PC-3 (cell line): Measurements from ENCODE around the gene SEC23IP. TPM values are rescaled to one million over a fixed set of nuclear protein-coding genes. Genes with fewer than 3 reads are reported as not detected.
"Not testable (repeated sequence)": the region's sequence is repeated elsewhere in the genome, so short reads cannot be mapped to it uniquely, and the experiment has no call there.

Source experiments
- ATAC-seq: fragments of 200-7000 bp; cut with Tn5 transposase; 2 replicates; pipeline ENCODE4 v1.9.1; 2020; ENCODE audit warnings: mild to moderate bottlenecking, moderate library complexity
- BruUV-seq: library from RNA; stranded (reverse); fragments of 400-500 nt; replicated peaks from 2 replicates; lab custom pipeline; 2021; lab: Mats Ljungman, UMichigan
- CTCF ChIA-PET: fragments of 300-600 bp; sonication (Branson Sonifier 250); formaldehyde crosslinking; loops from one replicate; lab custom pipeline; 2022; ENCODE audit warnings: antibody characterized with exemption; lab: Charles Lee
- POLR2A ChIA-PET: fragments of 300-600 bp; sonication (Branson Sonifier 250); formaldehyde crosslinking; loops from one replicate; lab custom pipeline; 2022; ENCODE audit warnings: antibody characterized with exemption; ENCODE audit not compliant: unreplicated experiment; lab: Charles Lee
- DNase-seq: peaks from one replicate; pipeline ENCODE4 v3.0.0-alpha.2; 2015
- H2AFZ ChIP-seq: fragments of 300-600 bp; sonication (generic); 2 replicates; pipeline ENCODE4 v1.6.0; 2016; ENCODE audit warnings: antibody characterized with exemption, low read length
- H3F3A ChIP-seq: fragments of 300-600 bp; sonication (generic); one replicate; pipeline ENCODE4 v1.6.0; 2017; ENCODE audit warnings: antibody characterized with exemption, low read length, control low read depth, mild to moderate bottlenecking; ENCODE audit not compliant: unreplicated experiment
- H3K27ac ChIP-seq: fragments of 300-600 bp; sonication (generic); 2 replicates; pipeline ENCODE4 v1.5.1; 2016; ENCODE audit warnings: mild to moderate bottlenecking, low read length
- H3K27me3 ChIP-seq: fragments of 300-600 bp; sonication (generic); 2 replicates; pipeline ENCODE4 v1.6.1; 2016; ENCODE audit warnings: low read length, mixed read lengths
- H3K36me3 ChIP-seq: fragments of 300-600 bp; sonication (generic); 2 replicates; pipeline ENCODE4 v1.6.1; 2016; ENCODE audit warnings: low read depth, mixed run types, low read length, mixed read lengths
- H3K4me1 ChIP-seq: fragments of 300-600 bp; sonication (generic); 2 replicates; pipeline ENCODE4 v1.5.1; 2016; ENCODE audit warnings: low read length; ENCODE audit not compliant: insufficient read depth
- H3K4me2 ChIP-seq: fragments of 300-600 bp; sonication (generic); 2 replicates; pipeline ENCODE4 v1.6.0; 2016; ENCODE audit warnings: low read length
- H3K4me3 ChIP-seq: fragments of 300-600 bp; sonication (generic); 2 replicates; pipeline ENCODE4 v1.5.1; 2016; ENCODE audit warnings: mild to moderate bottlenecking, low read length, mixed read lengths
- H3K79me2 ChIP-seq: fragments of 300-600 bp; sonication (generic); 2 replicates; pipeline ENCODE4 v1.6.1; 2017; ENCODE audit warnings: low read length, mixed read lengths
- H3K9ac ChIP-seq: fragments of 300-600 bp; sonication (generic); 2 replicates; pipeline ENCODE4 v1.6.0; 2016; ENCODE audit warnings: mild to moderate bottlenecking, low read length
- H3K9me2 ChIP-seq: fragments of 300-600 bp; sonication (generic); replicated peaks from 2 replicates; pipeline ENCODE4 v1.6.1; 2016; ENCODE audit warnings: mixed run types, low read length, mixed read lengths
- H3K9me3 ChIP-seq: fragments of 300-600 bp; sonication (generic); 2 replicates; pipeline ENCODE4 v1.6.1; 2016; ENCODE audit warnings: low read length, mixed read lengths
- H4K20me1 ChIP-seq: fragments of 300-600 bp; sonication (generic); 2 replicates; pipeline ENCODE4 v1.6.1; 2016; ENCODE audit warnings: low read length, mixed read lengths
- EZH2 ChIP-seq: fragments of 300-600 bp; sonication (generic); IDR thresholded peaks from one replicate; pipeline ENCODE4 v1.6.1; 2017; ENCODE audit warnings: antibody characterized with exemption, mild to moderate bottlenecking, low read length; ENCODE audit not compliant: unreplicated experiment
- EZH2phosphoT487 ChIP-seq: fragments of 300-600 bp; sonication (generic); IDR thresholded peaks from 2 replicates; pipeline ENCODE4 v1.6.1; 2018; ENCODE audit warnings: mild to moderate bottlenecking, antibody characterized with exemption, low read length, borderline replicate concordance
- intact Hi-C: fragments of 100-400 bp; cut with micrococcal nuclease; formaldehyde crosslinking; loops from 2 replicates; pipeline ENCODE4 v1.9.0; 2023
- total RNA-seq: library from RNA; depleted of rRNA; stranded (reverse); fragments of >200 nt; gene quantifications from 2 replicates; pipeline ENCODE4 v1.2.3, GENCODE V29; 2014
- TF ChIP-seq, protein P1 (sequence below): fragments of 300-600 bp; sonication (generic); conservative IDR thresholded peaks from 2 replicates; pipeline ENCODE4 v1.5.1; 2017; ENCODE audit warnings: antibody characterized with exemption, low read depth, mild to moderate bottlenecking, low read length

SEC23IP gene
- total RNA-seq, 1 experiment from 2014 or later = 42.7 TPM

DNA sequence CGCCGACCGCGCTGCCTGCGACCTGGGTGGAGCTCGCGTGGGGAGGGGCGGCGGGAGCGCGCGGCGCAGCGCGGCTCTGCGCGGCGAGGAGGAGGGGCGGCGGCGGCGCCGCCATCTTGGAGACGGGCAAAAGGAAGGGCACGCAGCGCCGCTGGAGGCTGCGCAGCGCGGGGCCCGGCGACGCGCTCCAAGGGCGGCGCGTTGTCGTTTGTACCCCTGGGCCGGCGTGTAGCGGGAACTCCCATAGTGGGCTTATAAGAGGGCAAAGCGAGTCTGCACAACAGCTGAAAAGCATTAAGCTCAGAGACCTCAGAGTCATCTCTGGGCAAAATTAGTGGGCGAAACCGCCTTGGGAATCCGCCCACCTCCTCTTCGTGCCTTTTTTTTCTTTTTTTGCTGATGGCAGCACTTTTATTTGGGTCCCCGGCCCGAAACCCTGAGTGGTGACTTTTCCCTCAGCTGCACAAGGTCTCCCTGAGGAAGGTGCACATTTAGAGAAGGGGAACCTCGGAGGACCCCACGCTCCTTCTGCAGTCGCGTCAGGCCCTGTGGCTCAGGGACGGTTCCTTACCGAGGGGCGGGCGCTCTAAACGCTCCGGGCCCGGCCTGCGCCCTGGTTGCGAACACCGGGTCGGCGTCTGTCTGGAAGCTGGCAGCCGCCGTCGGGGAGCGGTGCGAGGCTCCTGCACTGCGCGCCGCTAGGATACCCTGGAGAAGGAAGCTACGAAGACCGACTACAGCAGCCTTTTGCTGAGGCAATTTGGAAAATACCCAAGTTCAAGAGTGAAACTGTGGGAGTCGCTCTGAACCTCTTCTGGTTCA lies 19.5 kb upstream of the SEC23IP start:
- intact Hi-C loops = loop anchor here (1.0 to 5.0 kb wide), 2 partner anchors 19 to 186 kb away; partner anchors contain the start of gene SEC23IP
- H3K36me3 ChIP-seq = no peaks in the 10 kb centered on the region
- peaks cover 41% of the 10 kb centered on the region for H3K79me2 ChIP-seq
- peak overlapping the region; percentile 99 for H2AFZ ChIP-seq
- peak overlapping the region; percentile 87 for H3K9ac ChIP-seq
- H3K4me1 ChIP-seq = peaks cover 9% of the 10 kb centered on the region; the same call in 1 of the 2 replicates
- ChIA-PET CTCF (no interaction called here), POLR2A (interaction anchor here (0.7 kb wide), 1 partner anchor 165 kb away, joined by 3 read pairs; no protein-coding TSS in a partner anchor)
- H3K27me3 ChIP-seq = no peaks in the 10 kb centered on the region
- H3K4me2 ChIP-seq = peak overlapping the region; percentile 95
- H3K4me3 ChIP-seq = peak overlapping the region; percentile 94
- no peaks in the 10 kb centered on the region for H3K9me2 ChIP-seq
- TF ChIP-seq, protein P1, sequence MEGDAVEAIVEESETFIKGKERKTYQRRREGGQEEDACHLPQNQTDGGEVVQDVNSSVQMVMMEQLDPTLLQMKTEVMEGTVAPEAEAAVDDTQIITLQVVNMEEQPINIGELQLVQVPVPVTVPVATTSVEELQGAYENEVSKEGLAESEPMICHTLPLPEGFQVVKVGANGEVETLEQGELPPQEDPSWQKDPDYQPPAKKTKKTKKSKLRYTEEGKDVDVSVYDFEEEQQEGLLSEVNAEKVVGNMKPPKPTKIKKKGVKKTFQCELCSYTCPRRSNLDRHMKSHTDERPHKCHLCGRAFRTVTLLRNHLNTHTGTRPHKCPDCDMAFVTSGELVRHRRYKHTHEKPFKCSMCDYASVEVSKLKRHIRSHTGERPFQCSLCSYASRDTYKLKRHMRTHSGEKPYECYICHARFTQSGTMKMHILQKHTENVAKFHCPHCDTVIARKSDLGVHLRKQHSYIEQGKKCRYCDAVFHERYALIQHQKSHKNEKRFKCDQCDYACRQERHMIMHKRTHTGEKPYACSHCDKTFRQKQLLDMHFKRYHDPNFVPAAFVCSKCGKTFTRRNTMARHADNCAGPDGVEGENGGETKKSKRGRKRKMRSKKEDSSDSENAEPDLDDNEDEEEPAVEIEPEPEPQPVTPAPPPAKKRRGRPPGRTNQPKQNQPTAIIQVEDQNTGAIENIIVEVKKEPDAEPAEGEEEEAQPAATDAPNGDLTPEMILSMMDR = no peak
- TF ChIP-seq EZH2 = no peak
- H3F3A ChIP-seq = no peaks in the 10 kb centered on the region
- BruUV-seq = TSS peak; percentile 85
- peak; percentile 81 for DNase-seq
- peak overlapping the region; percentile 4; the same call in 1 of the 2 replicates for H3K27ac ChIP-seq
- H3K9me3 ChIP-seq = no peaks in the 10 kb centered on the region
- ATAC-seq = peak; percentile 91
- peaks cover 28% of the 10 kb centered on the region for H4K20me1 ChIP-seq

DNA sequence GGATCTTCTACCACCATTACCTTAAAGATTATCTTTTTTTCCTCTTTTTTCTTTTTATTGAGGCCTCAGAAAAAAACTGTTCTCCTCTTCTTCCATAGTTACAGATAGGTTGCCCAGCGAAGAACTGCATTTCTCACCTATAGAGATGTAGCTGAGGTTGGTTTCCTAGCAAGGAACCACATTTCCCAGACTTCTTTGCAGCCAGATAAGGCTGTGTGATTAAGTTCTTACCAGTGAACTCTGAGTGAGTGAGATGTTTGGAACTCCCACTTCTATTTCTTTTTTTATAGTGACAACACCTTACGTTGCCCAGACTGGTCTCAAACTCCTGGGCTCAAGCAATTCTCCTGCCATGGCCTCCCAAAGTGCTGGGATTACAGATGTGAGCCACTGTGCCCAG lies 14.0 kb upstream of the SEC23IP start:
- H3K4me1 ChIP-seq = peaks cover 1% of the 10 kb centered on the region; the same call in 1 of the 2 replicates
- H3K27me3 ChIP-seq = no peaks in the 10 kb centered on the region
- no TSS peak for BruUV-seq
- ChIA-PET CTCF (no interaction called here), POLR2A (no interaction called here)
- DNase-seq (no peak), ATAC-seq (no peak)
- H3K4me3 ChIP-seq = no peak overlapping the region
- H2AFZ ChIP-seq = no peak overlapping the region
- TF ChIP-seq, protein P1 = no peak
- no peak for TF ChIP-seq EZH2phosphoT487
- no peak for TF ChIP-seq EZH2
- H3K36me3 ChIP-seq = no peaks in the 10 kb centered on the region
- intact Hi-C loops = no loop called here
- no peaks in the 10 kb centered on the region for H3K9me2 ChIP-seq
- H3K4me2 ChIP-seq = no peak overlapping the region
- H3F3A ChIP-seq = no peaks in the 10 kb centered on the region
- no peak overlapping the region for H3K9ac ChIP-seq
- no peaks in the 10 kb centered on the region for H4K20me1 ChIP-seq
- no peak overlapping the region for H3K27ac ChIP-seq
- H3K9me3 ChIP-seq = no peaks in the 10 kb centered on the region
- no peaks in the 10 kb centered on the region for H3K79me2 ChIP-seq

DNA sequence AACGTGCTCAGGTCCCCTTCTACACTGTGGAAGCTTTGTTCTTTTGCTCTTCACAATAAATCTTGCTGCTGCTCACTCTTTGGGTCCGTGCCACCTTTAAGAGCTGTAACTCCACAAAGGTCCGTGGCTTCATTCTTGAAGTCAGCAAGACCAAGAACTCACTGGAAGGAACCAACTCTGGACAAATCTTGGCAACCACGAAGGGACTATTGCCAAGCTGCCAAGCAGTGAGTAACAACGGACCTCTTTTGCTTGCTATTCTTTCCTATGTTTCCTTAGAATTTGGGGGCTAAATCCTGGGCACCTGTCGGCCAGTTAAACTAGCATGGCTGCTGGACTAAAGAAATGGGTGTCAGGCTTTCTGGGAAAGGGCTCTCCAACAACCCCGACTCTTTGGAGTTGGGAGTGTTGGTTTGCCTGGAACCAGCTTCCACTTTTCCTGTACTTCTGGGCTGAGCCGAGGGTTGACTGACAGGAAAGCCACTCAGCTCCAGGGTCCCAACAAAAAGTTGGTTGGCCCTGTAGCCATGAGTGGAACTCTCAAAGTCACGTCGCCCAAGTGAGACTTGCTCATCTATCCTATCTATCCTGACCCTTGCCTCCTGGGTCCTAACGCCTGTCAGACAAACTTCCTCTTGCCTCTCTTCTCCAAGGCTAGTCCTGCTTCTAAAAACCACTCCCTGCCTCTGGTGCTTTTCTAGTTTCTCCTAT lies 8.5 kb upstream of the SEC23IP start:
- H3K9me2 ChIP-seq, BruUV-seq, H3K4me2 ChIP-seq, H3K9ac ChIP-seq, intact Hi-C loops, H3K27me3 ChIP-seq, DNase-seq, H3F3A ChIP-seq, ATAC-seq, H3K9me3 ChIP-seq, H3K79me2 ChIP-seq, H4K20me1 ChIP-seq, CTCF ChIA-PET, H3K36me3 ChIP-seq, H3K4me3 ChIP-seq, H2AFZ ChIP-seq, H3K27ac ChIP-seq, H3K4me1 ChIP-seq: not testable (repeated sequence)
- POLR2A ChIA-PET = interaction anchor here (0.6 kb wide), 1 partner anchor 12 kb away, joined by 3 read pairs; no protein-coding TSS in a partner anchor

DNA sequence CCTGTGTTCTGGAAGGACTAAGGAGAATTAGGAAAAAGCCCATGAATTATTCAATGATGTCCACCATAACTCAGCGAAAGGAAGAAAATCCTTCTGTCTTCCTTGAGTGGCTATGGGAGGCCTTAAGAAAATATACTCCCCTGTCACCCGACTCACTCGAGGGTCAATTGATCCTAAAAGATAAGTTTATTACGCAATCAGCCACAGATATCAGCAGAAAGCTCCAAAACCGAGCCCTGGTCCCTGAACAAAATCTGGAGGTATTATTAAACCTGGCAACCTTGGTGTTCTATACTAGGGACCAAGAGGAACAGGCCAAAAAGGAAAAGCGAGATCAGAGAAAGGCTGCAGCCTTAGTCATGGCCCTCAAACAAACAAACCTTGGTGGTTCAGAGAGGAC lies 6.5 kb upstream of the SEC23IP start:
- H3K9me3 ChIP-seq, H2AFZ ChIP-seq, H3K9ac ChIP-seq, BruUV-seq, POLR2A ChIA-PET, H3K4me1 ChIP-seq, H3F3A ChIP-seq, H3K4me2 ChIP-seq, CTCF ChIA-PET, DNase-seq, intact Hi-C loops, H3K9me2 ChIP-seq, H4K20me1 ChIP-seq, H3K79me2 ChIP-seq, H3K4me3 ChIP-seq, H3K36me3 ChIP-seq, ATAC-seq, H3K27ac ChIP-seq, H3K27me3 ChIP-seq: not testable (repeated sequence)
